Cardiac septum (tissue), 1 donor: ENCODE measurements around the gene GLTPD2. TPM values are rescaled to one million over a fixed set of nuclear protein-coding genes. Genes with fewer than 3 reads are reported as not detected.
"Not testable (repeated sequence)": the region's sequence is repeated elsewhere in the genome, so short reads cannot be mapped to it uniquely, and the experiment has no call there.

ENCODE experiments used
- DNase-seq: peaks from one replicate; pipeline ENCODE4 v3.0.0-alpha.2; 2020; ENCODE audit warnings: low spot score
- intact Hi-C: fragments of 100-400 bp; cut with DNase I; formaldehyde crosslinking; loops from one replicate; pipeline ENCODE4 v1.14.0; 2022
- total RNA-seq: library from RNA; stranded (reverse); fragmentation: NEBNext Ultra II Directional; extraction: Animal tissue kit (Norgen Biotek cat#: 25700); gene quantifications from one replicate; pipeline ENCODE4 v1.2.1, GENCODE V29; 2021
- donor health status: DM: no; HTN: no; CAD: no.

GLTPD2 gene
- total RNA-seq, 1 donor from 2014 or later, result not detected

DNA sequence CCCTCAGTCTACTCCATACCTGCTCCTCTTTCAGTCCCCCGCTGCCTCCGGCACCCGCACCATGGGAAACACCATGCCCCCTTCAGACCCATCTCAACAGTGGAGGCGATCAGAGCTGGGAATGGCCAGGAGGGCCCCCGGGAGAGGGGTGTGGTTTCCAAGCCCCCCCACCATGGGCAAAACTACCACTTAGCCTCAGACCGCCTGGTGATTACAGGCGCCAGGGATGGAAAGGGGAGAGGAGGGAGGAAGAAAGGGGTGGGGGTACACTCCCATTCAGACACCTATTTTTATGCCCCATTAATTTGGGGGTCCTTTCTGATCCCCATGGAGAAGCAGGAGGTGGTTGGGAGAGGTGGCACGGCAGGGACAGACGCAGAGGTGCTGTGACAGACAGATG lies 13.5 kb downstream of the GLTPD2 start, which contains the start of gene C17orf114:
Gene C17orf114 (minus strand): TSS at position 101 of the 400 bp plus-strand sequence.
- intact Hi-C loops, result no loop called here
- DNase-seq, result no peak

GRCh38 chr17:4806456-4806776 lies 17.7 kb downstream of the GLTPD2 start:
- intact Hi-C loops, result no loop called here

DNA sequence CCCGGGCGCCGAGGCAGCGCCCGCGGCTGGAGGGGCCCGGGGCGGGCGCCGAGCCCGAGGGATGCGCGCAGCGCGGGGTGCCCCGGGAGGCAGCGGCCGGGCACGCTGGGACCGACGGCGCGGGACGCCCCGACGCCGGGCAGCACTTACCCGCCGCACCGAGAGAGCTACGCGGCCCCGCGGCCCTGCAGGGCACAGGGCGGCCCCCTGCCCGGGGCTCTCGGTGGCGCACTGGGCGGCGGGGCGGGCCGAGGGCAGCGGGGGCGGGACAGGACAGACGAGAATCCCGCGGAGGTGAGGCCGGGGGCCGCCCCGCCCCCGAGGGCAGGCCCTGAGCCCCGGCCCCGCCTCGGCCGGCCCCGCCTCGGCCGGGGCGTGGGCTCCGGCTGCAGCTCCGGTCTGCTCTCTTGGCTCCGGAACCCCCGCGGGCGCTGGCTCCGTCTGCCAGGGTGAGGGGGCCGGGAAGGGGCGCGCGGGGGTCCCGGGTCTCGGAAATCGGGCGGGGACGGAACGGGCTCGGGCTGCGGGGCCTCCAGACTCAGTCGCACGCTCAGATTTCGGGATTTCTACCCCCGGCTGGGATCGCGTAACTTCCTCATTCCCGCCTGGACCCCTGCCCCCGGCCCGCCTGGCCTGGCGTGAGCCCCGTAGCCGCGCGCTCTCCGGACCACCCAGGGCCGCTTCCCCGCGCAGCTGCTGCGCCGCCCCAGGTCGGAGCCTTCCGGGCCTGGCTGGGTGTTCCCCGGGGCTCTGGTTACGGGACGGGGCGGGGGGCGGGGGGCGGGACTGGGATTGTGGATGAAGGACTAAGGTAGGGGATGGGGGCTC lies 18.2 kb downstream of the GLTPD2 start, which contains the start of gene PLD2:
Gene PLD2 (plus strand): TSS at position 376 of the 828 bp plus-strand sequence. CDS start 621 bp downstream, outside the sequence.
- DNase-seq, result peak; percentile 95
- intact Hi-C loops, result no loop called here

More at GRCh38 chr17:4806456-4806776, 17.7 kb downstream of the GLTPD2 start:
- DNase-seq, result no peak

GRCh38 chr17:4807605-4808377 lies 19.0 kb downstream of the GLTPD2 start:
- DNase-seq, result no peak
- intact Hi-C loops, result no loop called here

DNA sequence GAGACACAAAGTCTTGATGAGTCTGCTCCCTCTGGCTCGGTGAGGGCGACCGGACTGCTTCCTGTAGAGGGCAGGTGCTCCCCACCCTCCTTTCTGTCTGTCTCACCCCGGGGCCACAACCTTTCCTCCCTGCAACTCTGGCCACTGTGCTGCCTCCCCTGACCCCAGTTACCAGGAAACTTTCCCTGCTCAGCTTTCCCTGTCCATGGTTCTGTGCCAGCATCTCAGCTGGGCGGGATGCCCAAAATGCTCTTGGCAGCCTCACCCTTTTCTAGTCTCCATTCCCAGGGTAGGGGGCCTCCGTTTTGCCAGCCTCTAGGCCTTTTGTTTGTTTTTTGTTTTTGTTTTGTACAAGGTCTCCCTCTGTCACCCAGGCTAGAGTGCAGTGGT lies 19.6 kb downstream of the GLTPD2 start:
- DNase-seq, result no peak

GRCh38 chr17:4810696-4811290 lies 22.0 kb downstream of the GLTPD2 start:
- intact Hi-C loops, result no loop called here
- DNase-seq, result no peak

More for the DNA sequence above, 19.6 kb downstream of the GLTPD2 start:
- intact Hi-C loops, result no loop called here

DNA sequence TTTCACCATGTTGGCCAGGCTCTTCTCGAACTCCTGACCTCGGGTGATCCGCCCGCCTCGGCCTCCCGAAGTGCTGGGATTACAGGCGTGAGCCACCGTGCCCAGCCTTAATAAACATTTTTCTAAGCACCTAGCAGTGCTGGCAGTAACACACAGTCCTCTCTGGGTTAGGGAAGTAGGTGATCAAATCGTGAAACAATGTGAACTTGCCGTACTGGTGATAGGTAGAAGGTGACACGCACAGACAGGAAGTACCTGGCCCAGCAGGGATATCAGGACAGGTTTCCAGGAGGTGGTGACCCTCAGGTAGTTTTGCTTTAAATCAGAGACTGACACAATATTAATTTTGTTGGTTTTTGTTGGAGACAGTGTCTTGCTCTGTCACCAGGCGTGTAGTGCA lies 22.7 kb downstream of the GLTPD2 start:
- intact Hi-C loops, result no loop called here
- DNase-seq, result no peak

GRCh38 chr17:4812690-4813089 lies 23.9 kb downstream of the GLTPD2 start:
- DNase-seq, result no peak
- intact Hi-C loops, result no loop called here

DNA sequence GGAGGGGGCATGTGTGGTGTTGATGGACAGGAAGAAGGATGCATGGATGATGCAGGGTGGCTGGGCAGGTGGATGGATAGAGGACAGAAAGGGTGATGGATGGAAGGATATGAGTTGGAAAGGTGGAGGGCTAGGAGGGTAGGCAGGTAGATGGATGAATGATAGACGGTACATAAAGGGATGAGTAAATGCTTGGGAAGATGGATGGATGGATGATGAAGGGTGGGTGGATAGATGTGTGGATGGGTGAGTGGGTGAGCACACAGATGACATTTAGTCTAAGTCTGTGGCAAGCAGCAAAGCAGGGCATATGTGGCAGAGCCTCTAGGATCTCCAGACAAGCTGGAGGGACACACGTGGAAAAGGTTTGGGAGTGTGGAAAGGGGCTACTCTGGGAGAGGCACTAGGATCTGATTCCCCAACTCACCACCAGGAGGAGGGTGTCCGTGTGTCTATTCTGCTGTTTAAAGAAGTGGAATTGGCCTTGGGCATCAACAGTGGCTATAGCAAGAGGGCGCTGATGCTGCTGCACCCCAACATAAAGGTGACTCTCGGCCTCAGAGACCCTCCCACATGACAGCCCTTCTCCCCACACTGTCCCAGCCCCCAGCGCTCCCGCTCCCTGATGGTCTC lies 26.4 kb downstream of the GLTPD2 start:
- DNase-seq, result no peak
- intact Hi-C loops, result no loop called here

- DNase-seq, result no peak
- intact Hi-C loops, result no loop called here
These were observed 28.1 kb downstream of the GLTPD2 start for GRCh38 chr17:4816826-4817225.

DNA sequence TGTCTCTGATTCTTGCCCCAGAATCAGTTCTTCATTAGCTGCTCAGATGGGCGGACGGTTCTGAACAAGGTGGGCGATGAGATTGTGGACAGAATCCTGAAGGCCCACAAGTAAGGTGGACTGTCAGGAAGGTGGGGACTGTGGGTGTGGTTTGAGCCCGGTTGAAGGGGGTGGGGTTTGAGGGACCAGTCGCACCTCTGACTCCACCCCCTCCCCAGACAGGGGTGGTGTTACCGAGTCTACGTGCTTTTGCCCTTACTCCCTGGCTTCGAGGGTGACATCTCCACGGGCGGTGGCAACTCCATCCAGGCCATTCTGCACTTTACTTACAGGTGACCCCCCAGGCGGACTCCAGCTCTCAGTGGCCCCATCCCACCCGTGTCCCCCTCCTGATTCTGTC lies 29.5 kb downstream of the GLTPD2 start:
- DNase-seq, result no peak
- intact Hi-C loops, result no loop called here

GRCh38 chr17:4822835-4823234 lies 34.1 kb downstream of the GLTPD2 start:
- intact Hi-C loops, result no loop called here
- no peak for DNase-seq

DNA sequence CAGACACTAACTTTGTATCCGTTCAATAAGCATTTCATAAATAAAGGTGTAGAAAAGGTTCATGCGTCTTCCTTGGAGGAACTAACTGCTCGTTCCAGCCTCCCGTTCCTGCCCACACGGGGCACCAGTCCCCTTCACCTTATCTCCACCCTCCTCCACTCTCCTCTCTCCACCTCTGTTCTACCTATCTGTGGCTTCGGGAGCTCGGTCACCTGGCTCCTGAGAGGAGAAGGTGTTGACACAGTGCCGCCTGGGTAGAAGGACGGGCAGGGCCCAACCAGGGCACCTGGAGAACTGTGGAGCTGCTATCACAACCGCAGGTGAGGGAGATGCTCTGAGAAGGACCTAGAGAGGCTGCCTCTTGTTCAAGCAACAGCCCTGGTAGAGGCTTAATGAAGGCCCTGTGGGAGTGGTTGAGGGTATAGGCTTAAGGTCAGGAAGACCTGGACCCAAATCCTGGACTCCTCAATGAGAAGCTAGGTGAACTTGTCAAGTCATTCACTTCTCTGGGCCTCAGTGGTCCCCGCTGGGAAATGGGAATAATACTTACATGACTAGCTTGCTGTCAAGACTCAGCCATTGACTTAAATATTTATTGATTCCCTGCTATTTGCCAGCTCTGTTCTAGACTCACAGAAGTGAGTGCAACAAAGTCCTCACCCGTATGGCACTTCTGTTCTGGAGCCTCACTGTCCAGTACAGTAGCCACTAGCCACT lies 34.8 kb downstream of the GLTPD2 start:
- DNase-seq, result no peak
- intact Hi-C loops, result no loop called here

DNA sequence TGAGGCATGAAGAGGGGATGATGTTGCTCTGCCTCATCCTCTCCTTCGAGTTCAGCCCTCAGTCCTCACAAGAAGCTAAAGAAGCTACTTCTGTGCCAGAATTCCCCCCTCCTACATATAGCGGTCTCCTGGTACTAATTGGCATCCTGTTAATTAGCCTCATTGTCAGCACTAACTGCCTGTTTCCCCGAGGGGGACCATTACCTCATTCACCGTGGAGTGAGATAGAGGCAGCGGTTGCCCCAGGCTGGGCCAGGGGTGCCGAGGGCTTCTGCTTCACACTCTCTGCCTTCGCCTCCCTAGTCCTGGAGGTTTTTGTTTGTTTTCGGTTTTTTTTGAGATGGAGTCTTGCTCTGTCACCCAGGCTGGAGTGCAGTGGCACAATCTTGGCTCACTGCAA lies 38.6 kb downstream of the GLTPD2 start:
- intact Hi-C loops, result no loop called here
- no peak for DNase-seq

DNA sequence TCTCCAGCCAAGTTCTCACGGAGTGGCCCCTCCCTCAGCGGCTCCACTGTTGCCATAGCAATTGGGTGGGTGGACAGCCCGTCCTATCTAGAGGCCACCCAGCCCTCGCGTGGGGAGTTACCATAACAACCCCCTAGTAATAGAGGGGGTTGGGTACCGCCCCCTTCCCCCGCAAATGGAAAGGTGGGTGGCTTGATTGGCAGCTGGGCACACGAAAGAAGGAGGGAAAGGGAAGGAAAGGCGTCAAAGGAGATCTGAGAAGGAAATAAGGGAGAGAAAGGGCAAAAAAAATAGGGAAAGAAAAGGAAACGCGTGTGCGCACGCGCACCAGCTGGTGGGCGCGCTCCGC lies 44.0 kb downstream of the GLTPD2 start:
- DNase-seq, result not testable (repeated sequence)
- intact Hi-C loops, result loop anchor here (1.0 kb wide), 1 partner anchor 43 kb away; no protein-coding TSS in a partner anchor

DNA sequence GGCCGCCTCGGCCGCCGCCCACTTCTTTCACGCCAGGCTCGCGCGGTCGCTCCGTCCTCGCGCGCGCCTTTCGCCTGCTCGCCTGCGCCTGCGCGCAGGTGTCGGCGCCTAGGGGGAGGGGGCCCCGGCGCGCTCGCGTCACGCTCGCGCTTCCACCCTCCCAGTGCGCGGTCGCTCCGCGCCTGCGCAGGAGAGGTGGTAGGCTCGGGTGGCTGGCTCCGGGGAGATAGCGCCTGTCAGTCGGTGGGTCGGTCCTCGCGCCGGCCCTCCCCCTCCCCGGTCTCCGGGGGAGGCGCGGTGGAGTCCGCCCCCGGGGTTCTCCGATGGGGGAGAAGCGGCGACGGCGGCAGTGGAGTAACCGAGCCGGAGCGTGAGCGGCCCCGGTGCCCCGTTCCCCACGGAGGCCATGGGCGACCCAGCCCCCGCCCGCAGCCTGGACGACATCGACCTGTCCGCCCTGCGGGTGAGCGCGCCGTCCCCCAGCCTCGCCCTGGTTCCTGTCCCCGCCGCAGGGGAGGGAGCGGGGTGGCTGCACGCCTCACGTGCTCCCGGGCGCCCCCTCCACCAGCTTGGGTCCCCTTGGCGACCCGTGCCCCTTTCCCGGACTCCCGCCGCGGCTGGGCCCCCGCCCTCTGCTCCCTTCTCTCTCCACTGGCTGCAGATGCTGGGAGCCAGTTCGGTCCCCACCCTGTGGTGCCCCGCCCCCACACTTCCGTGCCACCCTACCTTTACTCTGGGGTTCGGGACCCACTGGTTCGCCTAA lies 44.6 kb downstream of the GLTPD2 start, which contains the start of gene MINK1:
Gene MINK1 (plus strand): TSS at position 163 of the 763 bp plus-strand sequence. CDS start 244 bp downstream, at position 407.
- intact Hi-C loops, result loop anchor here (1.0 kb wide), 1 partner anchor 43 kb away; no protein-coding TSS in a partner anchor
- peak; percentile 95 for DNase-seq

DNA sequence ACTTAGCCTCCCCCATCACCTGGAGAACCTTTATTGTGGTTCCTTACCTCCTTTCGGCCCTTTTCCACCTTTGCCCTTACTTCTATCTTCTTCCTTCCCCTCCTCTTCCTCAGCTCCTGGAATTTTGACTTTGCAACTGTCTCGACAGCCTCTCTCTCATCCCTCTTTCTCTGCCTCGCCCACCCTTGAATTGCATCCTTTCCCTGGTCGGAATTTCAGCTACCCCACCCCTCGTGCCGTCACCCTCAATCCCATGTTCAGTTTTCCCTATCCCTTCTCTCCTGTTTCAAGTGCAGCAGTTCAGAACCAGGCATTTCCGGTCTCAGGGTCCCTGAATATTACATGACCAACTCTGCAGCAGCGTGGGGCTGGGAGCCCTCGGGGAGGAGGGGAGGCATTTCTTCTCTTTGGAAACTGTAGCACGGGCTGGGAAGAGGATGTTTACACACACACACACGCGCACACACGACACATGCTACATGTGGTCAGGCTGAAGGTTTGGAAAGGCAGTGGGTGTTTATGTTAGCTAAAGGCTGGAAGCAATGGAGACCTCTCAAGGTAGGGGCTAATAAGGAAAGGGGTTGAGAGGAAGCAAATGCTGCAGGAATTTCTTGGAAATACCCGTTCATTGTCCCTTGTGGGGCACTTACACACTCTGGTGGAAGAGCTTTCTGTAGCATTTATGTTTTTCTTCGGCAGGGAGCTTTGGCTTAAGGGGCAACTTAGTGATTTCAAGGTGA lies 45.3 kb downstream of the GLTPD2 start:
- intact Hi-C loops, result loop anchor here (1.0 to 2.0 kb wide), 2 partner anchors 37 to 44 kb away; partner anchors contain the start of gene PSMB6
- no peak for DNase-seq

DNA sequence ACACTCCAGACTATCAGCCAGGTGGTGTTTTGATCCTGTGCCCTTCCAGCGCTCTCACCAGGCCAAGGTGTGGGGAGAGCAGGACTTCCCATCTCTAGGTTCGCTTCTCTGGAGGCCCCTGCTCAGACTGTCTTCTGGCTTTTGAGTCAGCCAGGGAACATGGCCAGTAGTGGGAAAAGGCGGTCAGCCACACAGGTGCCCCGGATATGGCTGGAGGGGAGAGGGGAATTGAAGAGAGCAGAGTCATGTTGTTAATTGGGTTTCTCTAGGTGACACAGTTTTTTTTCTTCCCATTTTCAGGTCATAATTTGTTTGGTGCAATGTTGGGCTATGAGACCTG lies 45.9 kb downstream of the GLTPD2 start:
- intact Hi-C loops, result loop anchor here (2.0 to 5.0 kb wide), 2 partner anchors 38 to 48 kb away; partner anchors contain the start of gene PSMB6

More for the DNA sequence above, 45.9 kb downstream of the GLTPD2 start:
- DNase-seq, result no peak
